Measurements from ENCODE around the gene TMC1. TPM values are rescaled to one million over a fixed set of nuclear protein-coding genes. Genes with fewer than 3 reads are reported as not detected.

The TMC1 gene
- total and polyA plus RNA-seq, 2 of the 8 experiments (the other 6 are each of a cell fraction or from before 2014, with no cell fraction given), result 0.95 to 0.98 TPM

DNA sequence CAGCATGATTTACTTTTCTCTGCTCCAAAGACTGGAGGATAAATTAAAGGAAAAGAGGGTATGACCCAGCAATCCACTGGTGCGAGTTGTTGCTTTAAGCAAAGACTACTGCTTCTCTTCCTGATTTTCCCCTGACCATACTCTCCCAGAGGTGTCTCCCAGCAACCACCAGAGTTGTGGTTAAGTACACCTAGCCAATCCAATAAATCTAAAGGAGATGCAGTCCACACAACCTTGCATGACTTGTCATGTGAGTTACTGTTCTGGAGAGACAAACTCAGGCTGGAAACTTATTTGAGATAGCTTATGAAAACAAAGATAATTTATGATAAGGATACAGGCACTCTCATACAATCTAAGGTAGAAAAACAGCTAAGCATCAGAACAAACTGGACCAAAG is 11.9 kb downstream of the TMC1 start (continued):
- TF ChIP-seq ATF2 (IDR thresholded peaks at IDR 0.05; ENCODE audit: low read length) (no peak), FOSL1 (IDR thresholded peaks at IDR 0.05; ENCODE audit: insufficient read depth, low read depth, low read length) (no peak)

All from H1 (cell line).